ENCODE data around the gene PAMR1. TPM values are rescaled to one million over a fixed set of nuclear protein-coding genes. Genes with fewer than 3 reads are reported as not detected.

The PAMR1 gene
- total and polyA plus RNA-seq, 2 of the 8 experiments (the other 6 are each of a cell fraction or from before 2014, with no cell fraction given), result 3.0 to 6.9 TPM

DNA sequence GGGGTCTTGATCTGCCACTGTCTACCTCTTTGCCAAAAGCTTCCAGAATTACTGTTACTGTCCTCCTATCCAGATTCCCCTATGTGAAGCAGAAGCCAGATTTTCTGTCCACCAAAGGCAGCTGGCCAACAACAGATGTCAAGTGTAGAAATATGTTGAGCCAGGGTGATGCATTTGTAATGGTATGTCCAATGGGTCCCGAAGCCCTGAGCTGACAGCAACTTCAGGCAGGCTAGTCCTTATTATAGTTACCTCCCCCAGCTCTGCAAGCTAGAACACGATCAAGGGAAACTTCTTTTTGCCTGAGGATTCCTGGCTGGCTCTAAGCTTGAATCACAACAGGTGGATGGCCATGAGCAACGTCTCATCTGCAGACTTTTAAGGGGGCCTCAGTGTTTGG is 10.2 kb downstream of the PAMR1 start (continued):
- TF ChIP-seq HDAC2 (IDR thresholded peaks at IDR 0.05; ENCODE audit: borderline replicate concordance in 1 of 2, low read depth in 2 of 2, low read length in 2 of 2), result no peak
- TF ChIP-seq EGR1 (IDR thresholded peaks at IDR 0.05; ENCODE audit: borderline replicate concordance, low read depth, low read length), result no peak
- TF ChIP-seq CHD1 (IDR thresholded peaks at IDR 0.05; ENCODE audit: low read depth, low read length), result no peak
- TF ChIP-seq, protein P1, sequence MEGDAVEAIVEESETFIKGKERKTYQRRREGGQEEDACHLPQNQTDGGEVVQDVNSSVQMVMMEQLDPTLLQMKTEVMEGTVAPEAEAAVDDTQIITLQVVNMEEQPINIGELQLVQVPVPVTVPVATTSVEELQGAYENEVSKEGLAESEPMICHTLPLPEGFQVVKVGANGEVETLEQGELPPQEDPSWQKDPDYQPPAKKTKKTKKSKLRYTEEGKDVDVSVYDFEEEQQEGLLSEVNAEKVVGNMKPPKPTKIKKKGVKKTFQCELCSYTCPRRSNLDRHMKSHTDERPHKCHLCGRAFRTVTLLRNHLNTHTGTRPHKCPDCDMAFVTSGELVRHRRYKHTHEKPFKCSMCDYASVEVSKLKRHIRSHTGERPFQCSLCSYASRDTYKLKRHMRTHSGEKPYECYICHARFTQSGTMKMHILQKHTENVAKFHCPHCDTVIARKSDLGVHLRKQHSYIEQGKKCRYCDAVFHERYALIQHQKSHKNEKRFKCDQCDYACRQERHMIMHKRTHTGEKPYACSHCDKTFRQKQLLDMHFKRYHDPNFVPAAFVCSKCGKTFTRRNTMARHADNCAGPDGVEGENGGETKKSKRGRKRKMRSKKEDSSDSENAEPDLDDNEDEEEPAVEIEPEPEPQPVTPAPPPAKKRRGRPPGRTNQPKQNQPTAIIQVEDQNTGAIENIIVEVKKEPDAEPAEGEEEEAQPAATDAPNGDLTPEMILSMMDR (IDR thresholded peaks at IDR 0.05; ENCODE audit: control extremely low read depth in 1 of 3, insufficient read depth in 1 of 3, low read depth in 1 of 3, low read length in 3 of 3), result no peak
- TF ChIP-seq SAP30 (IDR thresholded peaks at IDR 0.05; ENCODE audit: insufficient read depth, insufficient replicate concordance, low read length), result no peak
- no peak for TF ChIP-seq PHF8 (conservative IDR thresholded peaks at IDR 0.05; ENCODE audit: low read depth, low read length)
- TF ChIP-seq BACH1 (IDR thresholded peaks at IDR 0.05; ENCODE audit: low read length), result no peak

Measured in H1 (cell line).